ENCODE measurements around the gene SPTBN4.
"Not testable (repeated sequence)": the region's sequence is repeated elsewhere in the genome, so short reads cannot be mapped to it uniquely, and the experiment has no call there.

SPTBN4 gene

GRCh38 chr19:40441719-40442253 lies 25.0 kb upstream of the SPTBN4 start:
- no peak for DNase-seq (ENCODE audit: low spot score)

DNA sequence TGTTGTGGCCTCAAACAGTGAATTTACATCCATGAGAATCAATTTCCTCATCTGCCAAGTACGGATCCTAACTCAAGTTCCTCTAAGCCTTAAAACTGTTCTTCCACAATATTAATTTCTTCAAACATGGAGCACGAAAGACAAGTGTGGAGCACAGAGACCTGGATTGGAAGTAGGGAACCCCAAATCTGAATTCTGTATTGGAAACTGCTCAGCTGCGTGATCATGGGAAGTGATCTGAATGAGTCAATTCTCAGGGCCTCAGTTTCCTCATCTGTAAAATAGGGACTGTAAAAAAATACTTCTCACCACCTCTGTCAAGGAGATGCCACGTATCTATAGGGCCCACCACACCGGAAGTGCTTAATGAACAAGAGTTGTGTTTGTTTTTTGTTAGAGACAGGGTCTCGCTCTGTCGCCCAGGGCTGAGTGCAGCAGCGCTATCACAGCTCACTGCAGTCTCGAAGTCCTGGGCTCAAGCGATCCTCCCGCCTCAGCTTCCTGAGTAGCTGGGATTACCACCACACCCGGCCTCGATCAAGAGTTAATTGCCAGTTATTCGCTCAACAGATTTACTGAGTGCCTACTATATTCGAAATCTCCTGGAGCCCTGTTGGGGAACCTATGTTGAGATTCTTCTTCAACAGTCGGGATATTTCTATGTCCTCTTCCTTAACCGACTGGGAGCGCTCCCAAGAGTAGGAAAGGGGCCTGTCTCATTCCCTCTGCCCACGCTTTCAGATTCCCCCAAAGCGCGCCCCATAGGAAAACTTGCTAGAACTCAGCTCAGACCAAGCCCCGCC lies 24.3 kb upstream of the SPTBN4 start:
- no peak for DNase-seq (ENCODE audit: low spot score)

- peak; percentile 99 for DNase-seq (ENCODE audit: low spot score)
Measured at GRCh38 chr19:40443131-40443999, 23.4 kb upstream of the SPTBN4 start.

- peak; percentile 98 for DNase-seq (ENCODE audit: low spot score)
Measured at GRCh38 chr19:40444000-40444824, 22.6 kb upstream of the SPTBN4 start, which contains the start of gene SERTAD3. Gene SERTAD3, minus strand, starts transcription at chr19:40444335. Its CDS starts 2,255 bp downstream, at chr19:40442080.

DNA sequence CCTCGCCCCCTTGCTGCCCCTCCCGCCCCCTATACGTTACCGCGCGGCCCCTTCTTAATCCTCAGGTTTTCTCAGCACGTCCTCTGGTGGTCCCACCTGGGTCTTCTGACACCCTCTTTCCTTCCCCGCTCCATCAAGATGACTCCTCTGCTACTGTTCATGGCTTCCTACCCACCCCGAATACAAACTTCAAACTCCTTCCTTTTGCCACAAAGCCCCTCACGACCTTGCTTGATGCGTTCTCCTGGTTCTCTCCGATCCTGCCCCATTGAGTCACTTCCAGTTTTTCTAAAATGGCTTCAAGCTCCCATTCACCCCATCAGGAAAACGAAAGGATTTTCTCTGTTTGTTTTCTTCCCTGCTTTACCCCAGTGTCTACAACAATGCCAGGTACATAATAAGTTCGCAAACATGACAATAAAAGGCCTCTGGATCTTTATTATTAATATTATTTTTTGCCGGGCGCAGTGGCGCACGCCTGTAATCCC lies 21.9 kb upstream of the SPTBN4 start:
- DNase-seq (ENCODE audit: low spot score), result no peak

DNA sequence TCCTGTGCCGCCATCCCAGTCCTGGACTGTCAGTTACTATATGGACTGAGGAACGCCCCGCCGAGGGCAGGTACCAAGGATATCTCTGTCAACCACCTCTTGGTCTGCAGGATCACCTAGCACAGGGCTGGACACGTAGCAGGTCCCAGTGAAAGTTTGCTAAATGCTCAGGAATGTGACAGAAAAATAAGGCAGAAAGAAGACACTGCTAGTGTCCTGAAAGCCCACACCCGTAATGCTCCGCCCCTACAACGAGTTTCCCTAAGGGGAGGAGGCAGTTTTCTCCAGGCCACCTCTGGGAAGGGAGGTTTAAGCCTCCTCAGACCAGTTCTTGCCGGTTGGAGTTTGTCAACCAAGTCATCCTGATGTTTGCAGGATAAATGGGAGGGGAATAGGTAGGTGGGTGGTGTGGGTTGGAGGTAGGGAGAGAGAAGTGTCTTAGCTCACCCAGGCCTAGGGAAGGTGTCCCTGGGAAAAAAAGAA lies 21.0 kb upstream of the SPTBN4 start:
- peak; percentile 22 for DNase-seq (ENCODE audit: low spot score)

DNA sequence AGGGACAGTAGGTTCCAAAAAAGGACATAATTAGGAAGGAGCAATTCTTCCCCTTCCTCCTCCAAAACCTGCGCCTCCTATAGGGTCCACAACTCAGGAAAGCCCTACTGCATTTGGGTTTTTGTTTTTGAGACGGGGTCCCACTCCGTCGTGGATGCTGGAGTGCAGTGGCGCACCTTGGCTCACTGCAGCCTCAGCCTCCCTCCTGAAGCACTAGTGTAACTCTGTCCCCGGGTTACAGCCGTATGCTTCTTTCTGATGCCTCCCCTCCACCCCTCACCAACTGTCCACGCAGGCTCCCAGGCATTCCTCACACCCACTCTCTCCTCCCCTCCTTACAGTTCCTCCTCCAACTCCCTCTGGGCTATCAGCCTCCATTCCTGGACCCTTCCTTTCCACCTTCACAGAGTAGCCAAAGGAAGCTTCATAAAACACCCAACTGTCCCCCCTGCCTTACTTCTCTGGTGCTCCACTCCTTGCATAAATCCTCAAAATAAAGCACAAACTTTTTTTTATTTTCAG lies 20.5 kb upstream of the SPTBN4 start:
- DNase-seq (ENCODE audit: low spot score), result no peak

GRCh38 chr19:40449506-40449905 lies 17.3 kb upstream of the SPTBN4 start:
- DNase-seq (ENCODE audit: low spot score), result no peak

DNA sequence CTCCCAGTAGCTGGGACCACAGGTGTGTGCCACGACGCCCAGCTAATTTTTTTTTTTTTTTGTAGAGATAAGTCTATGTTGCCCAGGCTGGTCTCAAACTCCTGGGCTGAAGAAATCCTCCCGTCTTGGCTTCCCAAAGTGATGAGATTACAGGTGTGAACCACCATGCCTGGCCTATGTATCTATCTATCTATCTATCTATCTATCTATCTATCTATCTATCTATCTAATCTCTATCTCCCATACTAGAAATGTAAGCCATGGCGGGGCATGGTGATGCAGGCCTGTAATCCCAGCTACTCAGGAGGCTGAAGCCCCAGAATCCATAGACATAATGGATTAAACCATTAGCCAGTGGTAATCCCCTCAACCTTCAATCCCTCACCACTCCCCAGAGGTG lies 16.1 kb upstream of the SPTBN4 start:
- DNase-seq (ENCODE audit: low spot score), result no peak

- no peak for DNase-seq (ENCODE audit: low spot score)
Measured at GRCh38 chr19:40452016-40452415, 14.8 kb upstream of the SPTBN4 start.

GRCh38 chr19:40453151-40453735 lies 13.6 kb upstream of the SPTBN4 start:
- DNase-seq (ENCODE audit: low spot score), result no peak

GRCh38 chr19:40453943-40454342 lies 12.9 kb upstream of the SPTBN4 start:
- DNase-seq (ENCODE audit: low spot score), result not testable (repeated sequence)

DNA sequence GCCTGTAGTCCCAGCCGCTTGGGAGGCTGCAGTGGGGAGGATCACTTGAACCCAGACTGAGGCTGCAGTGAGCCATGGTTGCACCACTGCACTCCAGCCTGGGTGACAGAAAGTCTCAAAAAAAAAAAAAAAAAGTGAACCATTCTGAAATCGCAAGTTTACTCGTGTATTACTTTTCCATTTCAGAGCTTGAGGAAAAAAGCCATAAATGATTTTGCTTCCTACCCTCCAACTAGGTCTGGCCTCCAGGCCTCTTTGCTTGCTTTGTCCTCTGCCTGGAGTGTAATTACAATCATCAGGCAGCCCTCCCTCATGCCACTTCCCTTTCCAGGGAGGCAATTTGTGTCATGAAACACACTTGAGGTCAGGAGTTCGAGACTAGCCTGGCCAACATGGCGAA lies 9.8 kb upstream of the SPTBN4 start:
- no peak for DNase-seq (ENCODE audit: low spot score)

- no peak for DNase-seq (ENCODE audit: low spot score)
Measured at GRCh38 chr19:40457953-40458596, 8.7 kb upstream of the SPTBN4 start.

DNA sequence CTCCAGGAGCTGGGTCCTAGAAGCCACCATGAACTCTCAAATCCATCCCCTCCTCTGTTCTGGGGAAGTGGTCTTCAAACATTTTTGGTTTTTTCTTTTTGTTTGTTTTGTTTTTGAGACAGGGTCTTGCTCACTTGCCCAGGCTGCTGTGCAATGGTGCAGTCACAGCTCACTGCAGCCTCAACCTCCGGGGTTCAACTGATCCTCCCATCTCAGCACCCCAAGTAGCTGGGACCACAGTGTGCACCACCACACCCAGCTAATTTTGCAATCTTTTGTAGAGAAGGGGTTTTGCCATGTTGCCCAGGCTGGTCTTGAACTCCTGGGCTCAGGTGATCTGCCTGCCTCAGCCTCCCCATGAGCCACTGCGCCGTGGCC lies 8.2 kb upstream of the SPTBN4 start:
- DNase-seq (ENCODE audit: low spot score), result no peak

DNA sequence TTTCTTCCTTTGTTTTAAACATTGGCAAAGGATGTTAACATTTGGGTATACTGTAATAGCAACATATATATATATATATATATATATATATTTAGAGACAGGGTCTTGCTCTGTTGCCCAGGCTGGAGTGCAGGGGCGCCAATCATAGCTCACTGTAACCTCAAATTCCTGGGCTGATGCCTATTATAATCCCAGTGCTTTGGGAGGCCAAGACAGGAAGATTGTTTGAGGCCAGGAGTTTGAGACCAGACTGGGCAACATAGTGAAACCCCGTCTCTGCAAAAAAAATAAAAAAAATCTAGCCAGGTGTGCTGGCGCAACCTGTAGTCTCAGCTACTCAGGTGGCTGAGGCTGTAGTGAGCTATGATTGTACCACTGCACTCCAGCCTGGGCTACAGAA lies 6.6 kb upstream of the SPTBN4 start:
- no peak for DNase-seq (ENCODE audit: low spot score)

GRCh38 chr19:40461669-40462221 lies 5.1 kb upstream of the SPTBN4 start:
- DNase-seq (ENCODE audit: low spot score), result no peak

DNA sequence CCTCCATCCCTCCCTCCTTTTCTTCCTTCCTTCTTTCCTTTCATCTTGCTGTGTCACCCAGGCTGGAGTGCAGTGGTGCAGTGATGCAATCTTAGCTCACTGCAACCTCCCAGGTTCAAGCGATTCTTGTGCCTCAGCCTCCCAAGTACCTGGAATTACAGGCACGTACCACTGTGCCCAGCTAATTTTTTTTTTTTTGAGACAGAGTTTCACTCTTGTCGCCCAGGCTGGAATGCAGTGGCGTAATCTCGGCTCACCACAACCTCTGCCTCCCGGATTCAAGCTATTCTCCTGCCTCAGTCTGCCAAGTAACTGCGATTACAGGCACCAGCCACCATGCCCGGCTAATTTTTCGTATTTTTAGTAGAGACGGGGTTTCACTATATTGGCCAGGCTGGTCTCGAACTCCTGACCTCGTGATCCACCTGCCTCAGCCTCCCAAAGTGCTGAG lies 3.2 kb upstream of the SPTBN4 start:
- not testable (repeated sequence) for DNase-seq (ENCODE audit: low spot score)

DNA sequence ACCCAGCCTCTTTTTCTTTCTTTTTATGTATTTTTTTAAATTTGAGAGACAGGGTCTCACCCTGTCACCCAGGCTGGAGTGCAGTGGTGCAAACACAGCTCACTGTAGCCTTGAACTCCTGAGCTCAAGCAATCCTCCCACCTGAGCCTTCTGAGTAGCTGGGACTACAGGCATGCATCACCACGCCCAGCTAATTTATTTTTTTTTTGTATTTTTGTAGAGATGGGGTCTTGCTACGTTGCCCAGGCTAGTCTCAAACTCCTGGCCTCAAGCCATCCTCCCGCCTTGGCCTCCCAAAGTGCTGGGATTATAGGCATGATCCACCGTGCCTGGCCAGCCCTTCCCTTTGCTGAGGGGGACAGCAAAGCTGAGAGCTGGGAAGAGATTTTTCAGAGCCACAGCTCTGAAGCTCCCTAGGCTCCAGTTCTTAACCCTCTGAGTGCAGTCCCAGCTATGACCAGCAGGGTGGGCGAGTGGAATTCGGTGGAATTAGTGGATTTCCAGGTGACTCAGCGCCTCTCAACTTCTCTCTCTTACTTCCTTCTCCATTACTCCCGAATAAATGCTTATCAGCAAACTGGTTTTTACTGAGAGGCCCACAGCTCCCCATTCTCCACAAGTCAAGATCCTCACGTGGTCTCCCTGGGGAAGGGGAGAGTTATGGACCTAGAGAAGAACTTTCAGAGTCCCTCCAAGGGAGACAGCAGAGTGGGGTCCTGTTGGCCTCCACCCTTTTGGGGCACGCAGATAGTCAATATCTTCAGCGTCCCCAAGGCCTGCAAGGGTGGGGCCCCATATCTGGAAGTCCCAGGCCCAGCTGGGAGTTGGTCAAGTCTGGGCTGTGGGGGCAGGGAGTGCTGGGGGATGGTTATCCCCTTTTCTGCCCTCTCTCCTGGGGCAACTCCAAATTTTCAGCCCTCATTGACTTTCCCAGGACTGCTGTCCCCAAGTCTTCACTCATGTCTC lies 2.5 kb upstream of the SPTBN4 start:
- peak; percentile 82 for DNase-seq (ENCODE audit: low spot score)

Measured in hepatic stellate cell (primary cell).